Natural killer cell (primary cell): Measurements from ENCODE around the gene AADACL4. TPM values are rescaled to one million over a fixed set of nuclear protein-coding genes. Genes with fewer than 3 reads are reported as not detected.

Experiments used
- ATAC-seq, 3 donors: fragments of 150-1000 bp in 2 of 3; fragments of 200-7000 bp in 1 of 3; cut with Tn5 transposase; 1 replicate in 1 of 3; 2 replicates in 2 of 3; pipeline ENCODE4 v1.10.0; 2021; ENCODE audit warnings: mild to moderate bottlenecking in 2 of 3, moderate library complexity in 2 of 3
- DNase-seq, 2 donors: peaks; one replicate each; pipeline versions ENCODE4 v3.0.0 to v3.0.0-alpha.2; 2013 to 2021; ENCODE audit warnings: mixed read lengths in 1 of 2
- H3K27ac ChIP-seq: one replicate; pipeline ENCODE4 v1.5.1; 2013; ENCODE audit warnings: mild to moderate bottlenecking, low read length
- H3K27me3 ChIP-seq: one replicate; pipeline ENCODE4 v1.6.1; 2013; ENCODE audit warnings: low read length; ENCODE audit not compliant: control insufficient read depth, insufficient read depth
- H3K36me3 ChIP-seq: one replicate; pipeline ENCODE4 v1.6.1; 2013; ENCODE audit warnings: low read length; ENCODE audit not compliant: control insufficient read depth, insufficient read depth
- H3K4me1 ChIP-seq: one replicate; pipeline ENCODE4 v1.6.1; 2013; ENCODE audit warnings: low read length; ENCODE audit not compliant: control insufficient read depth, insufficient read depth
- H3K4me3 ChIP-seq: one replicate; pipeline ENCODE4 v1.5.1; 2013; ENCODE audit warnings: low read length
- H3K9me3 ChIP-seq: one replicate; pipeline ENCODE4 v1.6.1; 2013; ENCODE audit warnings: low read length; ENCODE audit not compliant: control insufficient read depth, insufficient read depth
- H3K27ac Mint-ChIP-seq, 2 donors: one replicate each; pipeline ENCODE4 v1.8.0; 2022; ENCODE audit warnings: mild to moderate bottlenecking in 2 of 2, mixed read lengths in 2 of 2, moderate library complexity in 1 of 2
- H3K27me3 Mint-ChIP-seq, 2 donors: one replicate each; pipeline ENCODE4 v1.8.0; 2022; ENCODE audit warnings: low read depth in 2 of 2, mixed read lengths in 2 of 2
- H3K36me3 Mint-ChIP-seq: one replicate; pipeline ENCODE4 v1.8.0; 2022; ENCODE audit warnings: mixed read lengths
- H3K4me1 Mint-ChIP-seq, 2 donors: one replicate each; pipeline ENCODE4 v1.8.0; 2022; ENCODE audit warnings: mixed read lengths in 2 of 2
- H3K4me3 Mint-ChIP-seq: one replicate; pipeline ENCODE4 v1.8.0; 2022; ENCODE audit warnings: mild to moderate bottlenecking, moderate library complexity, mixed read lengths
- H3K9me3 Mint-ChIP-seq, 2 donors: one replicate each; pipeline ENCODE4 v1.8.0; 2022; ENCODE audit warnings: mixed read lengths in 2 of 2
- WGBS: methylation state at CpG from one replicate; pipeline ENCODE4 v1.1.7; 2013; ENCODE audit warnings: missing lambda C conversion rate; ENCODE audit not compliant: insufficient coverage; 5-methylcytosine and 5-hydroxymethylcytosine counted together
- intact Hi-C: fragments of 100-400 bp; cut with micrococcal nuclease; formaldehyde crosslinking; loops from one replicate; pipeline ENCODE4 v1.14.2; 2022
- total RNA-seq, 4 donors: library from RNA; stranded (reverse); fragments of 120-200 nt in 1 of 4; gene quantifications; one replicate each; pipeline versions ENCODE4 v1.2.3 to v1.2.4, GENCODE V29; 2013 to 2022
- TF ChIP-seq, protein P1 (sequence below): fragments of 200-600 bp; IDR thresholded peaks from one replicate; pipeline ENCODE4 v1.8.0; 2022; ENCODE audit warnings: antibody characterized with exemption

AADACL4 gene
- total RNA-seq, 3 donors from 2014 or later (not counting 1 experiment from before 2014, with no cell fraction given): not detected

DNA sequence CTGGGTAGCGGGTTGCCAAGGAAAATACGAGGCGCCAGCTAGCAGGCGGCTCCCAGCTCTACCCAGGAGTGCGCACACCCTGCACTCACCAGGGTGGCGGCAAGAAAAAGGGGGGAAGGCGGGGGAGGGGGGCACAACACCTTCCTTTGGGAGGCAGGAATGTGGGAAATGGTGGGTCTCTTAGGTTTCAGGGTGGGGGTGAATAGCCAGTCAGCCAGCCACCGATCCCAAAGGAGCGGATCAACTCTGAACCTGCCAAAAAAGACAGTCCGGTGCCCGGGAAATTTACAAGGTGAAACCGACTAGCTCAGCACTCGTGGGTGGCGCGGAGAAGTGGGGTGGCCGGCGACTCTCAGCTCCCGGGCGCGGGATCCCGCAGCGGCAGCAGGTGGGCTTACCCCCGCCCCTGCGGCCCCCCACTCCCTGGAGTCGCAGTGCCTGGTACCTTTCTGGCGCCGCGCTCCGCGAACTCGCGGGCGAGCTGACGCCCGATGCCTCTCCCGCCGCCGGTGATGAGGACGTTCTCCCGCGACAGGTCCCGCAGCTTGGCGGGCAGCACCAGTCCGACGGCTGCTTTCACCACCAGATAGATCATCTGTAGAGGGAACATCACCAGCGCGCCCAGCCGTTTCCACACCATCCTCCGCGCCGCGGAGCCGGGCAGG, 27.0 kb upstream of the AADACL4 start:
- Mint-ChIP-seq H3K9me3 (no peaks in the 10 kb centered on the region), H3K27ac (peak overlapping the region; percentile 96 to 97), H3K4me3 (peak overlapping the region; percentile 100), H3K4me1 (peaks cover 72 to 86% of the 10 kb centered on the region in 2 donors), H3K36me3 (no peaks in the 10 kb centered on the region), H3K27me3 (no peaks in the 10 kb centered on the region)
- ATAC-seq: no peak
- peak in 1 of 2 donors; percentile 55 for DNase-seq
- peak overlapping the region; percentile 66 for H3K27ac ChIP-seq
- no peaks in the 10 kb centered on the region for H3K9me3 ChIP-seq
- 1% methylated on average over 53 of the region's 53 CpGs for WGBS
- intact Hi-C loops: no loop called here
- peak overlapping the region; percentile 58 for H3K4me3 ChIP-seq
- no peaks in the 10 kb centered on the region for H3K27me3 ChIP-seq
- peaks cover 6% of the 10 kb centered on the region for H3K36me3 ChIP-seq
- TF ChIP-seq, protein P1, sequence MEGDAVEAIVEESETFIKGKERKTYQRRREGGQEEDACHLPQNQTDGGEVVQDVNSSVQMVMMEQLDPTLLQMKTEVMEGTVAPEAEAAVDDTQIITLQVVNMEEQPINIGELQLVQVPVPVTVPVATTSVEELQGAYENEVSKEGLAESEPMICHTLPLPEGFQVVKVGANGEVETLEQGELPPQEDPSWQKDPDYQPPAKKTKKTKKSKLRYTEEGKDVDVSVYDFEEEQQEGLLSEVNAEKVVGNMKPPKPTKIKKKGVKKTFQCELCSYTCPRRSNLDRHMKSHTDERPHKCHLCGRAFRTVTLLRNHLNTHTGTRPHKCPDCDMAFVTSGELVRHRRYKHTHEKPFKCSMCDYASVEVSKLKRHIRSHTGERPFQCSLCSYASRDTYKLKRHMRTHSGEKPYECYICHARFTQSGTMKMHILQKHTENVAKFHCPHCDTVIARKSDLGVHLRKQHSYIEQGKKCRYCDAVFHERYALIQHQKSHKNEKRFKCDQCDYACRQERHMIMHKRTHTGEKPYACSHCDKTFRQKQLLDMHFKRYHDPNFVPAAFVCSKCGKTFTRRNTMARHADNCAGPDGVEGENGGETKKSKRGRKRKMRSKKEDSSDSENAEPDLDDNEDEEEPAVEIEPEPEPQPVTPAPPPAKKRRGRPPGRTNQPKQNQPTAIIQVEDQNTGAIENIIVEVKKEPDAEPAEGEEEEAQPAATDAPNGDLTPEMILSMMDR: no peak
- H3K4me1 ChIP-seq: peaks cover 76% of the 10 kb centered on the region

DNA sequence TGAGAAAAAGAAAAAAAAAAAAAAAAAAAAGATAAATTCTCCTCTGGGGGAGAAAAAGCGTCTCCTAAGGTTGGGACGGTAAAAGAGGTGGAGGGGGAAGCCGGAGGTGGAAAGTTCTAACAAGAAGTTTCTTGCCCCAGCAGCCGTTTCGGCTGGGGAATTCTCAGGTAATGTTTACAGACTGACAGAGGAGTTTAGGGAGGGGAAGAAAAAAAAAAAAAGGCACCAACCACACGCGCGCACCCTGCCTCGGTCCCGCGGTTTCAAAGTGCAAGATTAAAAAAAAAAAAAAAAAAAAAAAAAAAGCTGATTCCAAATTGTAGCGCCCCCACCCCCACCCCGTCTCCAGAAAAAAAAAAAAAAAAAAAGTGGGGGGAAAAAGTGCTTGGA, 26.4 kb upstream of the AADACL4 start:
- 0% methylated on average over 5 of the region's 13 CpGs for WGBS
- Histone ChIP-seq H3K27ac (peak overlapping the region; percentile 66), H3K4me3 (peak overlapping the region; percentile 58), H3K4me1 (peaks cover 77% of the 10 kb centered on the region), H3K27me3 (no peaks in the 10 kb centered on the region), H3K36me3 (peaks cover 1% of the 10 kb centered on the region), H3K9me3 (no peaks in the 10 kb centered on the region)
- Mint-ChIP-seq H3K4me3 (peak overlapping the region; percentile 100), H3K9me3 (no peaks in the 10 kb centered on the region), H3K27me3 (no peaks in the 10 kb centered on the region), H3K4me1 (peaks cover 68 to 81% of the 10 kb centered on the region in 2 donors), H3K36me3 (no peaks in the 10 kb centered on the region), H3K27ac (peak overlapping the region; percentile 96 to 97)
- peak in 1 of 2 donors; percentile 88 for DNase-seq
- peak; percentile 13 to 40 (median 24) for ATAC-seq
- TF ChIP-seq, protein P1: no peak
- intact Hi-C loops: no loop called here

DNA sequence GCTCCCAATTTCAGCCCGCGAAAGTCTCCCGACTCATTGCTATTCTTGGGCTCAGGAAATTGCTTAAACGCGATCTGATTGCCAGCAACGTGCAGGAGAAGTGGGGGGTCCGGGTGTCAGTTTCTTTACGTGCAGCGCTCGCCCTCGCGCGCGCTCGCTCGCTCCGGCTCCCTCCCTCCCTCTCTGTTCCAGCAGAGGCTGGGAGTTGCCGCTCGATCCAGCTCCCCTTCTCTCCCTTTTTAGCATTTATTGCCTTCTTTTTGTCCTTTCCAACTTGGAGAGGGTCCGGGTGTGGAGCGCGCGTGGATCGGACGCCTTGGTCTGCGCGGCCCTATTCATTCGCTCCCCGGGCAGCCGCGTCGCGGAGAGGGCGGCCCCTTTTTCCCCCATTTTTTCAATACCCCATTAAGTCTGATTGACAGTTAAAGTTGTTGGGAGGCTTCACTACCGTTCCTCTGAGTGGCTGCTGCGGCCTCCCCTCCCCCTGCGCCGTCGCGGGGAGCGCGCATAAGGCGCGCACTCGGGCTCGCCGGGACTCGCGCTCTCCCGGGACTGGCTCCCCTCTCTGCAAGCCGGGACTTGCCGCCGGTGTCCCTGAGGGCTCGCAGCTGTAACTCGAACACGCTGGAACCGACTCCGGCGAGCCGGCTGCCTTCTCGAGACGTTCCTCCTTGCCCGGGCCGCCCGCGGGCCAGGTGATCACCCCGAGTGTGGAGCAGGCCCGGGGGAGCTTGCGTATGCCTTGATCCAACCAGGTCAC, 25.8 kb upstream of the AADACL4 start, which contains the start of gene DHRS3:
Gene DHRS3, minus strand, starts transcription at position 310 of the 760 bp plus-strand sequence. CDS start 862 bp downstream, outside the sequence.
- no peaks in the 10 kb centered on the region for H3K9me3 Mint-ChIP-seq
- intact Hi-C loops: loop anchor here (1.0 to 2.0 kb wide), 3 partner anchors 17 to 180 kb away; no protein-coding TSS in a partner anchor
- H3K4me1 Mint-ChIP-seq: peaks cover 62 to 75% of the 10 kb centered on the region in 2 donors
- H3K9me3 ChIP-seq: no peaks in the 10 kb centered on the region
- H3K4me3 Mint-ChIP-seq: peak within 1 kb of the TSS; percentile 100
- peaks cover 74% of the 10 kb centered on the region for H3K4me1 ChIP-seq
- DNase-seq: peak; percentile 74 to 86
- peak within 1 kb of the TSS; percentile 58 for H3K4me3 ChIP-seq
- H3K36me3 ChIP-seq: no peaks in the 10 kb centered on the region
- no peaks in the 10 kb centered on the region for H3K27me3 Mint-ChIP-seq
- ATAC-seq: peak; percentile 50 to 68 (median 59)
- peak within 1 kb of the TSS; percentile 96 to 97 for H3K27ac Mint-ChIP-seq
- H3K27me3 ChIP-seq: no peaks in the 10 kb centered on the region
- WGBS: under 1% methylated on average over 62 of the region's 69 CpGs
- H3K36me3 Mint-ChIP-seq: no peaks in the 10 kb centered on the region
- TF ChIP-seq, protein P1: no peak
- peak within 1 kb of the TSS; percentile 68 for H3K27ac ChIP-seq
